ENCODE results near the gene CLP1.

Gene CLP1

GRCh38 chr11:57709802-57710367 is 52.3 kb downstream of the CLP1 start:
- Histone ChIP-seq H3K4me3 (ENCODE audit: low read length in 2 of 2) (no peak overlapping the region), H3K18ac (ENCODE audit: low read length) (no peak overlapping the region), H2BK12ac (ENCODE audit: low read length) (no peak overlapping the region), H3K4me2 (ENCODE audit: insufficient read depth, low read length, poor library complexity, severe bottlenecking) (no peak overlapping the region), H3K27me3 (ENCODE audit: control insufficient read depth in 3 of 3, insufficient read depth in 3 of 3, low read depth in 1 of 3, low read length in 3 of 3) (no peaks in the 10 kb centered on the region), H2BK15ac (ENCODE audit: low read length) (no peak overlapping the region), H3K36me3 (replicated peaks in 1 of 2; ENCODE audit: control insufficient read depth in 2 of 2, insufficient read depth in 2 of 2, low read length in 2 of 2) (peaks cover under 1 to 47% of the 10 kb centered on the region in 2 donors), H3K23ac (ENCODE audit: low read depth, low read length, poor library complexity) (no peak overlapping the region), H2AK5ac (ENCODE audit: low read depth, low read length) (no peak overlapping the region), H3K4me1 (ENCODE audit: control insufficient read depth in 2 of 2, insufficient read depth in 1 of 2, low read depth in 1 of 2, low read length in 2 of 2) (peaks cover 6 to 12% of the 10 kb centered on the region in 2 donors), H2BK5ac (ENCODE audit: low read length) (no peak overlapping the region), H3K4ac (ENCODE audit: low read length) (no peak overlapping the region), H4K91ac (ENCODE audit: low read depth, low read length, poor library complexity) (no peak overlapping the region), H3K14ac (ENCODE audit: low read length) (no peak overlapping the region), H2AFZ (ENCODE audit: low read length) (no peak overlapping the region), H3K27ac (replicated peaks; ENCODE audit: low read length) (no peak overlapping the region), H3K9ac (ENCODE audit: low read depth, low read length, poor library complexity) (no peak overlapping the region), H4K8ac (ENCODE audit: low read depth, low read length) (no peak overlapping the region), H3K79me1 (ENCODE audit: low read depth, low read length) (peaks cover 12% of the 10 kb centered on the region), H3K9me3 (replicated peaks in 1 of 2; ENCODE audit: control insufficient read depth in 2 of 2, insufficient read depth in 1 of 2, low read depth in 1 of 2, low read length in 2 of 2) (no peaks in the 10 kb centered on the region), H2BK120ac (ENCODE audit: low read depth, low read length) (no peak overlapping the region)
- WGBS, 2 donors (ENCODE audit: extremely low coverage in 2 of 2, insufficient read length in 2 of 2, insufficient replicate concordance in 1 of 2) = no CpG with 5 or more reads among the region's 5 CpGs
- no peak for DNase-seq (ENCODE audit: low spot score)

Small RNA genes within 50 kb of the gene (small RNA-seq; reads per million reads assigned to genes)
- 23,734 reads per million, percentile 100 among the genes with 10 or more reads in this experiment for gene MIR130A (ENCODE audit: insufficient read depth)

Measured in neuronal stem cell (in vitro differentiated cells).